Skin of body (tissue), 2 donors: Measurements from ENCODE around the gene ESAM. TPM values are rescaled to one million over a fixed set of nuclear protein-coding genes. Genes with fewer than 3 reads are reported as not detected.

ENCODE experiments used
- DNase-seq: peaks from one replicate; lab custom pipeline; 2025; lab: John Stamatoyannopoulos, UW
- total RNA-seq: library from RNA; depleted of rRNA; stranded (reverse); fragments of >200 nt; gene quantifications from one replicate; pipeline ENCODE4 v1.2.3, GENCODE V29; 2014

ESAM gene
- total RNA-seq, 1 donor from 2014 or later: 9.2 TPM

DNA sequence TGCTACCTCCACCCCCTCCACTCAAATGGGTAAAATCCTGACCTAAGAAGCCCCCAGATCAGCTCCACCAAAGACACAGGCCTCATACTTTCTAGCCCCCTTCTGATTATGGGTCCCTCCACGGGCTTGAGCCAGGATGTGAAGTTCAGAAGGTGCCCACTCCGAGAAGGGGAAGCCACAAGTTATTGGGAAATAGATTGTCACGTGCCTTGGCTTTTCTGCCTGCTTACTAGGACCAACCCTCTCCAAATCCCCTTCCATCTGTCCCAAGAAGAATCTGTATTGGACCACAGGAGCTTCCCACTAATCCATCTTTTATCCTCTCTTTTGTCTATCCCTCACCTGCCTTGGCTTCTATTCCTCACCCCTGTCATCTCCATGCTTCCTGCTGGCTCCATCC lies 25.4 kb downstream of the ESAM start:
- DNase-seq: no peak

DNA sequence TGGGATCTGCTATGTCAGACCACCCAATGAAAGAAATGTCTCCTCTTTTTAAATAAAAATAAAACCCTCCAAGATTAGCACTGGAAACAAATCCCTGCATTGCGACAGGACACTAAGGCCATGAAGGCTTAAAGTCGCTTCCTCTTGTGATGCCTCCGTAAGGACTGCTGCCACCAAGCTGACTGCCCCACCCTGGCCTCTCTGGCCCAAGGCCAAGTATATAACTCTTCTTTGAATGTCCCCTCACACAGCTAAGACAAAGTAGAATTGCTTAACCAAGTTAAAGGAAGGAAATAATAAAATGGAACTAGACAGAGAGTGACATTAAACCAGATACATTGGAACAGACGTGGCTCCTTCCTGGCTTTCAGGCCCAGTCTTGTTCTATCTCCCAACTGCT lies 29.9 kb downstream of the ESAM start:
- no peak for DNase-seq

DNA sequence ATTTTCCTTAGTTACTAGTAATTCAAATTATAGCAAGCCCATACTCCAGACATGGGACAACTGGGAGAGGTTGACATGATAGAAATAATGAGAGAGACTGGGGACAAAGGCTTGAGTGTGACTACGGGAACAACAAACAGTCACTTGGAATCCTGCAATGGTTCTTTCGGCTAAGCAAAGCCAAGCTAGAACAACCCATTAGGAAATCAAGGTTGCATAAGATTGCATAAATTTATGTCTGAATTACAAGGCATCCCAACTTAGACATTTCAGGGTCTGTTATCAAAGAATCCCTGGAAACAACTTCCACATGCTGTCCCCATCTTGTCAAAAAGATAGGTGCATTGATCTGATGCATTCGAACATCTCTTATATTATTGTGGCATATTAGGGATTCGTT lies 32.5 kb downstream of the ESAM start:
- no peak for DNase-seq

DNA sequence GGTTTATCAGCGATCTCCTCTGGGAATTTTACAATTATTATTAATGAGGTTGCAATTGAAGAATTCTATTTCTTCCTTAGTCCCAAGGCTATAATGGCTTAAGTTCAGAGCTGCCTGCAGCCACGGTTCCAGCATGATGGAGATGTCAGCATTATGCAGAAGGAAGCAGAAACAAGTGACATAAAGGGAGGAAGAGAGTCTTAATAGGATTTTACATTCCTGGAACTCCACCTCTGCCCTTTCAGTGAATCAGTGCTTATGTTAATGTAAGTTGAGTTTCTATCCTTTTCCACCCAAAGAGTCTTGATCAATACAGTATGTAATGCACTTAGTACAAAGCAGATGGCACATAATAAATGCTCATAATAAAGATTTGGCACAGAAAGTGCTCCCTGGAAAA lies 34.0 kb downstream of the ESAM start:
- no peak for DNase-seq

DNA sequence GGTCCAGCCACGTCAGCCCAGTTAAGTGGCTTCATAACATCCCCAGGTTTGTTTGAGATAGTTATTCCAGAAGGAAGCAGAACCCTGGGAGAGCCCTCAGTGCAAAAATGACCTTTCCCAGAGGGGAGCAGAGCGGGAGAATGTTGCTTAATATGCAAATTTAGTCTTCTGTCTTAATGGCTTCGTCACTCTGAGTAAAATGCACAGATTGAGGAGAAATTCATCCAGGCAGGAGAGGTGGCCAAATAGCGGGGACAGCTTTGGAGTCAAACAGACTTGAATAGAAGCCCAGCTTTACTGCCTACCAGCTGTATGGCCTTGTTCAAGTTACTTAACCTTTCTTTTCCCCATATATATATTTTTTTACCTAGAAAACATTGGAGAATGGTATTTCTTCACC lies 34.6 kb downstream of the ESAM start:
- no peak for DNase-seq

DNA sequence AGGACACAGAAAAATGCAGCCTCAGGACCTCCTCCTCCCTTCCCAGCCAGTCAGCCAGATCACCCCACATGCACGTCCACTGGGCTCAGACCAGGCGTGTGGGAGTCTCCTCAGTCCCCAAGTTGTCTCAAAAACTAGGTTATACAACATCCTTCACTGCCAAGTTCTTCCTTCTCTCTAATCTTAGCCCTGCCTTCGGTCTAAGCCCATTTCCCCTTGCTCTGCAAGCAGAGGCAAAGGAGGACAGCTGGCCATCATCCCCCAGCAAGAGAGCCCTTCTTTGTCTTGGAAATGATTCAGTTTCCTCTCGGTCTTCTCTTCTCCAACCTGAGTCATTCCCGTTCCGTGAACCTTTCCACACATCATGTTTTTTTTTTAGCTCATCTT lies 36.4 kb downstream of the ESAM start:
- no peak for DNase-seq

DNA sequence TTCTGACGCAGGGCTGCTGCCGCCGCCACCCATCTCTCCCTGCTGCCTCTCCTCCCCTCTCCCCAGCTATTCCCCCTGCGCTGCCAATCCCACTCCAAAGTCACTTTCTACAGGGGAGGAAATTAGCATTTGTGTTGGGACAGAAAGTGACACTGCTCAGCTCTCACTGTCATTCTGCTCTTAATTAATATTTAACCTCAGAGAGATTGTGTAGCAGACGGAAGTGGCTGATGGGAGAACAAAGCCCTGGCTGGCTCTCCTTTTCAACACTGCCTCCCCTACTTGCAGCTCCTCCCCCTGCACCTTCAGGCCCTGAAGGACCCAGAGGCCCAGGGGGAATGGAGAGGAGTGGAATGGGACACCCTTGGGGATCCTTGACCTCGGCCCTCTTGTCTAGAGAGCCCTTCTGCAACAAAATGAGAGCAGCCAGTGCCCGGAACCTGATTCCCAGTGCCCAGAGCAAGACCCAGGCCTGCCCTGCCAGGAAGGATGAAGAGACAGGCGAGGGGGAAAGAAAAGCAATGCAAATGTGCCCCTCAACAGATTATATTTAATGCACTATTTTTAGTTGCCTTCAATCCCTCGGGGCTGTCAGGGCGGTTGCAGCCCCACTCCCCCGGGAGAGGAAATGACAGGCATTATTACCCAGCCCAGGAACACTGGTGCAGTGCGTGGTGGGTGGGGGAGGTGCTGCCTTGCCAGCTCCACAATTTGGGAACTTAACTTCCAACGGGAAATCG lies 36.9 kb downstream of the ESAM start:
- DNase-seq: no peak

DNA sequence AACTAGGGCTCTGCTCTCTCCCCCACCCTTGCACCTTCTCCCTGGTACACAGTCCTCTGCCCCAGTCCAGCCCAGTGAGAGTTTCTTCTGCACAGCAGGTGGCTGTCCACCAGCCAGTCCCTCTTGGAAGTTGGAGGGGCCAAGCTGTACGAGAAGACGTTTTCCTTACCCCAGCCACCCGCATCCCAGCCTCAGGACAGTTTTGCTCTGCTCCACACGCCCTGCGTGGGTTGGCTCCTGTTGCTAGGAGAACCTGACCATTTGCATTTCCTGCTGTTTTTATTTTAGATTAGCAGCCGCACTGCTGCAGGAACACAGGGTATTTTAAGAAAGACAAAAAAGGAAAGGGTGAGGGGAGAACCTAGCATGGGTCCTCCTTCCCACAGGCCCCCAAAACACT lies 39.9 kb downstream of the ESAM start:
- no peak for DNase-seq

DNA sequence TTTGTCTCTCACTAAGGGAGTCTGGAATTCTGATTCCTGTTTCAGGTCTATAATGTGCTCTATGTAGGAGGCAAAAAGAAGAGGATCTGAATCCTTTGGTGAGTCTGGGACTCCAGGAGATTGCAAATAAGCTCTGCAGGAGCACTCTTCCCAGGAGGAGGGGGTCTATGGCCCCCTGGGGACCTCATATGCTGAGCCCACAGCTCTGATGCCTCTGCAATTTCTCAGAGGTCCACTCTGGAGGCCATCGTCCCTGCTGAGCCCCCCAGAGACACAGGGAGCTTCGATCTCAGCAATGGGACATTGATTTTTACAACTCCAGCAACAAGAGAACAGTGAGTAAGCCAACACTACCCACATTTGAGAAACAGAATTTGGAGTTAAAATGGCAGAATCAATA lies 42.6 kb downstream of the ESAM start:
- DNase-seq: no peak

DNA sequence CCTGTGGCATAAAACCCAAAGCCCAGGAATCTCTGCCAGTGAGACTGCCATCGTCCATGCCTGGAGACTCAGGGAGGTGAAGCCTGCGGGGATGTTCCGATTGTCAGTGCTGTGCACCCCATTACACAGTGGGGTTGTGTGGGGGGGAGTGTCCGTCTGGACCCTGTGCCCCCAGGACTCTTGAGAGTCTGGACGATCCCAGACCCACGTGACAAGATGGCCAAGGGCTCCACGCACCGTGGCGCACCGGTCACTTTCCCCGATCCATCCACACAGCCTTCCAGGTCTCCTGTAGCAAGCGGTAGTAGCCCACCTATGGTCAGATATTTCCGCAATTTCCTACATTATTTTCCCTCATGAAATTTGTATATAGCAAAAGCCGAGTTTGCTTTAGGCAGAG lies 43.3 kb downstream of the ESAM start:
- DNase-seq: no peak

DNA sequence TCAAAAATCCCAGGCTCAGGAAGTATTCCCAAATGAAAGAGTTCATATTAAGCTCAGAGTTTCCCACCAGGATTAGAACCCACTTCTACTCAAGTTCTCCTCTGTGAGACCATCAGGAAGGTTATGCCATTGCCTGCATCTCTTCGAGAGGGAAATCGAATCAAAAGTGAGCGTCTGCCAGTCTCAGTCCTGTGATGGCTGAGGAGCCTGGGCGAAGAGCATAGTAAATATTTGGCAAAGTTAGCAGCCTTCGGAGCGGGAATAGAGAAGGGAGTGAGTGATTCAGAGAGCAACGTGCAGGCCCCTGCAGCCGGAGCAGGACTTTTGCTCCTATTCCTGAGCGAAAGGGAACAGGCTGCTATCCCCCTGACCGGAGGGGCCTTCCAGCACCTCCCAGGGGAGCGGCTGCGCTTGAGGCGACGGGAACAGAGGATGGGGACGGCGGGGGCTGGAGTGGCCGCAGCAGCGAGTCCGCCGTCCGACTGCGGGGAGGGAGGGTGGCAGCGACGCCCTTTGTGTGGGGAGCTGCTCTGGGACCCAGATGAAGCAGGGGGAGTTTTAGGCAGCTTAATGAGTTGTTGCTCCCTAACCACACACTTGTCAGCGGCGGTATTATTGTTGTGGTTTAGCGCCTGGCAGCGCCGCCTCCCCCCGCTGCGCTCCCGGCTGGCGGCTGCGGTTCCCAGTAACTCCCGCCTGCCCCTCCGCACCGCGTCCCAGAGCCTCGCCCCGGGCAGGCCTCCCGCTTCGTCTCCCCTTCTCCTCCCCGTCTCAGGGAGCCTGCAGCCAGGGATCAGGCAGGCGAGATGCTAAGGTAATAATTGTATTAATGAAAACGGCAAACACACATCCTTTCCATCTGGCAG lies 44.1 kb downstream of the ESAM start:
- no peak for DNase-seq

DNA sequence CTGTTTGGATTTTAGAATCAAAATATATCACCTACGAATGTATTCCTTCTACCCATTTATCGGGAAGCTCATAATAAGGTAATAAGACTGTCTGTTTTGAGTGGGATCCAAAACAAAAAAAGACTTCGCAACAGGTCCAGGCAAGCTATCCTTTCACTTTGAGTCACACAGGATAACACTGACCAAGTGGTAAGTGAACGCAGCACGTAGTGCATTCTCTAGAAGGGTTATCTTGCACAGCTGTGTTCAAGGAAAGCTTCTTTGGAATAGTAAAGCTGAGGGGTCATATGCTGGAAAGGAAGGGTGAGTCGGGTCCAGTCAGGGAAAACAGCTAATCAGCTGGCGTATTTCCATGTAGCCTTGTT lies 44.7 kb downstream of the ESAM start:
- no peak for DNase-seq

DNA sequence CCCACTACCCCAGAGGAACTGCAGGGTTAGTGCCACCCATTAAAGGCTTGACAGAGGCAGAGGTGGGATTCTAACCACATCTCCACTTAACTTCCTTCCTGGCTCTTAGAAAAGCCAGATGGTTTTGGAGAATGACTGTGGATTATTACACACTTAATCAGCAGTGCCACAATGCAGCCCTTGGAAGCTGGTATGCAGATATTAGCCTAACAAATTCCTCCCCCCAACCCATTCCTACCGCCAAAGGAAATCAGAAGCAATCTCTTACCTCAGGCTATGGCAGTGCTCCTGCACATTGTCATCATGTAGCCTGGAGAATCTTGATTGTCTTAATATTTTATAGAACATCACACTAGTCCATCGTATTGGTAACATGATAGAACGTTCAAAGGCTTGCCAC lies 45.5 kb downstream of the ESAM start:
- DNase-seq: no peak

DNA sequence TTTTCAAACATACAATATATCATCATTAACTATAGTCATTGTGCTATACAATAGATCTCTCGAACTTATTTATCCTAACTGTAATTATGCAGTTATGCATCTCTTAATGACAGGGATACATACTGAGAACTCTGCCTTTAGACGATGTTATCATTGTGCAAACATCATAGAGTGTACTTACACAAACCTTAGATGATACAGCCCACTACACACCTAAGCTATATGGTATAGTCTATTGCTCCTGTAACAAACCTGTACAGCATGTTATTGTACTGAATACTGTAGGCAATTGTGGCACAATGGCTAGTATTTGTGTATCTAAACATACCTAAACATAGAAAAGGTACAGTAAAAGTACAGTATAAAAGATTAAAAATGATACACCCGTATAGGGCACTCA lies 49.7 kb downstream of the ESAM start:
- DNase-seq: no peak

DNA sequence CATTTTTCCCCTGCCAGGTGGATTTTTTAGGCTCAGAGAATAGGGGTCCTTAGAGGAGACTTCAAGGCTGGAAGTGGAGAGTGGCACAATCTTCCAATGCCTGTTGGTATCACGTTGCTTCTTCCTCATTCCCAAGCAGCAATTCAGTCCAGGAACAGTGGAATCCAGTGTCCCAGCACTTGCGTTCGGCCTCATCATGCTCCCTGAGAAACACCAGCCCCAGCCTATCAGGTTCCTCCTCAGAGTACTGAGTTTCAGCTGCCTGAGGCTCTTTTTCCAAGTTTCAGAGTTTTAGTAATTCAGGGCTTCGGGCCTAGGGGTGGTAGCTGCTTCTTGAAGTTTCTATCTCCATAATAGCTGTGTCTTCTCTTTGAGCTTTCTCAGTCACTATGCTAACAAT lies 54.3 kb downstream of the ESAM start:
- DNase-seq: no peak

Other genes with a start within 250 kb of the ESAM start
- gene OR8B12, start 218.6 kb downstream of the ESAM start, total RNA-seq: not detected
- not detected for gene OR8A1, start 192.3 kb downstream of the ESAM start, total RNA-seq
- gene PANX3, start 150.9 kb downstream of the ESAM start, total RNA-seq: not detected
- gene TBRG1, start 139.4 kb downstream of the ESAM start, total RNA-seq: 13.6 TPM
- gene SIAE, start 88.6 kb downstream of the ESAM start, total RNA-seq: 3.9 TPM
- gene SPA17, start 88.4 kb downstream of the ESAM start, total RNA-seq: 2.9 TPM
- gene NRGN, start 22.3 kb downstream of the ESAM start, total RNA-seq: 0.39 TPM
- 0.20 TPM for gene VSIG2, start 10.0 kb downstream of the ESAM start, total RNA-seq
- 15.2 TPM for gene MSANTD2, start 38.1 kb upstream of the ESAM start, total RNA-seq
- gene ROBO3, start 103.1 kb upstream of the ESAM start, total RNA-seq: 8.8 TPM
- gene ROBO4, start 135.6 kb upstream of the ESAM start, total RNA-seq: 9.7 TPM
- not detected for gene HEPN1, start 157.0 kb upstream of the ESAM start, total RNA-seq
- gene HEPACAM, start 173.8 kb upstream of the ESAM start, total RNA-seq: 3.6 TPM
- 4.3 TPM for gene CCDC15, start 191.9 kb upstream of the ESAM start, total RNA-seq